Peyer's patch (tissue), 4 donors: ENCODE measurements around the gene KAT5. TPM values are rescaled to one million over a fixed set of nuclear protein-coding genes. Genes with fewer than 3 reads are reported as not detected.

Experiments used
- DNase-seq, 3 donors: peaks; one replicate each; pipeline ENCODE4 v3.0.0-alpha.2; 2017 to 2019
- H3K27ac ChIP-seq, 4 donors: fragments of 200-600 bp; sonication (generic); one replicate each; pipeline ENCODE4 v1.5.1; 2016 to 2019
- H3K27me3 ChIP-seq, 2 donors: fragments of 200-600 bp; sonication (generic); one replicate each; pipeline ENCODE4 v1.5.1; 2019
- H3K36me3 ChIP-seq, 3 donors: fragments of 200-600 bp; sonication (generic); one replicate each; pipeline ENCODE4 v1.5.1; 2016 to 2019
- H3K4me1 ChIP-seq, 4 donors: fragments of 200-600 bp; sonication (generic); one replicate each; pipeline ENCODE4 v1.5.1; 2016 to 2019
- H3K4me3 ChIP-seq, 4 donors: fragments of 200-600 bp; sonication (generic); 1 replicate in 3 of 4; 2 replicates in 1 of 4; pipeline ENCODE4 v1.5.1; 2016 to 2019; ENCODE audit warnings: mild to moderate bottlenecking in 1 of 4
- H3K9me3 ChIP-seq, 4 donors: fragments of 200-600 bp; sonication (generic); one replicate each; pipeline ENCODE4 v1.5.1; 2016 to 2019; ENCODE audit warnings: mild to moderate bottlenecking in 1 of 4
- POLR2A ChIP-seq, 2 donors: fragments of 450-650 bp; IDR thresholded peaks; one replicate each; pipeline ENCODE4 v1.5.1; 2017; ENCODE audit warnings: antibody characterized with exemption in 2 of 2, mild to moderate bottlenecking in 2 of 2, moderate library complexity in 2 of 2
- total RNA-seq, 4 donors: library from RNA; depleted of rRNA; stranded (reverse); fragments of >200 nt; gene quantifications; one replicate each; pipeline ENCODE4 v1.1.0, GENCODE V29; 2016
- TF ChIP-seq, protein P1 (sequence below), 6 experiments: fragments of 450-650 bp in 4 of 6; fragments of 200-600 bp in 2 of 6; sonication (generic) in 1 of 6; IDR thresholded peaks; one replicate each; pipeline ENCODE4 v1.5.1; 2017 to 2019; ENCODE audit warnings: antibody characterized with exemption in 6 of 6, mild to moderate bottlenecking in 3 of 6, moderate library complexity in 1 of 6

KAT5 gene
- total RNA-seq, 4 donors from 2014 or later, result 55.9 to 137 (median 80.3) TPM

DNA sequence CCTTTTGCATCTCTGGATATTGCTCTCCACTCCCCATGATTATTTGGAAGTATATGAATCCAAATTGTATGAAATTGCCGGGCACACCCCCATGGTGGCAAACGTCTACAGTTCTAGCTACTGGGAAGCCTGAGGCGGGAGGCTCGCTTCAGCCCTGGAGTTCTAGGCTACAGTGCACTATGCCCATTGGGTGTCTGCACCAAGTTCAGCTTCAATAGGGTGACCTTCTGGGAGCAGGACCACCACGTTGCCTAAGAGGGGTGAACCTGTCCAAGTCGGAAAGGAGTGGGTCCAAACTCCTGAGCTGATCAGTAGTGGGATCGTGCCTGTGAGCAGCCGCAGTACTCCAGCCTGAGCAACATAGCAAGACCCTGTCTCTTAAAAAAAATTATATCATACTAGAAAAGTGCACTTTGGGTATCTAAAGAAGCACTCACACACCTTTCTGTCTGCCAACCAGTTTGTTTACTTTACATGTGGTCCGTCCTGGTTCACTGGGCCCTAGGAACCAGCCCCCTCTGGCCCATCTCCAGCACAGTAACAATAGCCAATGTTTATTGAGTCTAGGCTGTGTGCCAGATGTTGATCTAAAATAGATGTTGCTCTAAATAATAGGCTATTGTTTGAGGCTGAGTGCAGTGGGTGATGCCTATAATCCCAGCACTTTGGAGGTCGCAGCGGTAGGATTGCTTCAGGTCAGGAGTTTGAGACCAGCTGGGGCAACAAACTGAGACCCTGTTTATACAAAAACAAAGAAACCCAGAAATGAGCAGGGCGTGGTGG is 16.4 kb upstream of the KAT5 start:
- no peaks in the 10 kb centered on the region for H3K9me3 ChIP-seq
- no peak for TF ChIP-seq POLR2A (IDR thresholded peaks at IDR 0.05)
- TF ChIP-seq, protein P1, sequence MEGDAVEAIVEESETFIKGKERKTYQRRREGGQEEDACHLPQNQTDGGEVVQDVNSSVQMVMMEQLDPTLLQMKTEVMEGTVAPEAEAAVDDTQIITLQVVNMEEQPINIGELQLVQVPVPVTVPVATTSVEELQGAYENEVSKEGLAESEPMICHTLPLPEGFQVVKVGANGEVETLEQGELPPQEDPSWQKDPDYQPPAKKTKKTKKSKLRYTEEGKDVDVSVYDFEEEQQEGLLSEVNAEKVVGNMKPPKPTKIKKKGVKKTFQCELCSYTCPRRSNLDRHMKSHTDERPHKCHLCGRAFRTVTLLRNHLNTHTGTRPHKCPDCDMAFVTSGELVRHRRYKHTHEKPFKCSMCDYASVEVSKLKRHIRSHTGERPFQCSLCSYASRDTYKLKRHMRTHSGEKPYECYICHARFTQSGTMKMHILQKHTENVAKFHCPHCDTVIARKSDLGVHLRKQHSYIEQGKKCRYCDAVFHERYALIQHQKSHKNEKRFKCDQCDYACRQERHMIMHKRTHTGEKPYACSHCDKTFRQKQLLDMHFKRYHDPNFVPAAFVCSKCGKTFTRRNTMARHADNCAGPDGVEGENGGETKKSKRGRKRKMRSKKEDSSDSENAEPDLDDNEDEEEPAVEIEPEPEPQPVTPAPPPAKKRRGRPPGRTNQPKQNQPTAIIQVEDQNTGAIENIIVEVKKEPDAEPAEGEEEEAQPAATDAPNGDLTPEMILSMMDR (IDR thresholded peaks at IDR 0.05), result no peak
- no peak overlapping the region for H3K4me3 ChIP-seq
- no peak for DNase-seq
- no peaks in the 10 kb centered on the region for H3K27me3 ChIP-seq
- no peaks in the 10 kb centered on the region for H3K4me1 ChIP-seq
- no peak overlapping the region for H3K27ac ChIP-seq
- H3K36me3 ChIP-seq, result no peaks in the 10 kb centered on the region

DNA sequence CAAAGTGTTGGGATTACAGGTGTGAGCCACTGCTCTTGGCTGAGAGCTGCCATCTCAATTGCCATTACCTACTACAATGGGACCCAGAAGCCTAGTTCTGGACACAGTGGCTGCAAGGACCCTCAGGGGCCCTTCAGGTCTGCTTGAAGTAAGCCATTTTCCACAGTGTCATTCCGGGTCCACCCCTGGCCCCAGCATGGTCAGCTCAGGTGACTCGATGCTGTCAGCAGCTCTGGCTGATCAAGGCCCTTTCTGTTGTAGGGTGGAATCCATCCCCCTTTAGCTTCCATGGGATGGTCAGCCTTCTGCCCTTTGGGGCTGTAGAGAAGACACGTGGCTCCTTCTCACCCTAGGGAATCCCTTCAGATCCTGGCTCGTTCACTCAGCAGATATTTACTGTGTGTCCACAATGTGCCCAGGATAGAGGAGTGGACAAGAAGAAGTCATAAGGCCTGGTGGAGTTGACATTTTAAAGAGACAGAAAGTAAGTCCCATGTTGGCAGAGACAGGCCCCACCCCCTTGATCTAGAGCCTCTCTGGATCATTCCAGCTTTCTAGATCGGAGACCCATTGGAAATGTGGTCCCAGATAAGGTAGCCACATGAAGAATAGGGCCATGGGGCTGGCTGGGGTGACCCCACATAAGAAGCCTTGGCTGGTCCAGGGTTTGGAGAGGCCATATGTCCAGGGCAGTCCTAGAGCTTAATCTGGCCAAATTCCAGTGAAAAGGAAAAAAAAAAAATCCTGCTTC is 15.1 kb upstream of the KAT5 start:
- Histone ChIP-seq H3K4me3 (no peak overlapping the region), H3K4me1 (no peaks in the 10 kb centered on the region), H3K9me3 (no peaks in the 10 kb centered on the region), H3K27ac (no peak overlapping the region), H3K27me3 (no peaks in the 10 kb centered on the region), H3K36me3 (no peaks in the 10 kb centered on the region)
- TF ChIP-seq, protein P1 (IDR thresholded peaks at IDR 0.05), result no peak
- no peak for TF ChIP-seq POLR2A (IDR thresholded peaks at IDR 0.05)
- no peak for DNase-seq

DNA sequence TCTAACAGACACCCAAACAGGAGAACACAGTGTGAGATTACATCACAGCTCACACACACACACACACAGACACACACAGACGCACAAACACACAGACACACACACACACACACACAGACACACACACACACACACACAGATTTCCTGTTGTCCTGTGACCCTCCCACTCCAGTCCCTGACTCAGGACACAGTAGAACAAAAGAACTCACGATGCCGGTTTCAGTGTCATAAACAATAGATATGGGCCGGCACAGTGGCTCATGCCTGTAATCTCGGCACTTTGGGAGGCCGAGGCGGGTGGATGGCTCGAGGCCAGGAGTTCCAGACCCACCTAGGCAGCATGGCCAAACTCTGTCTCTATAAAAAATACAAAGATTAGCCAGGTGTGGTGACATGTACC is 13.8 kb upstream of the KAT5 start:
- no peak overlapping the region for H3K27ac ChIP-seq
- no peaks in the 10 kb centered on the region for H3K27me3 ChIP-seq
- DNase-seq, result no peak
- TF ChIP-seq, protein P1 (IDR thresholded peaks at IDR 0.05), result no peak
- no peak for TF ChIP-seq POLR2A (IDR thresholded peaks at IDR 0.05)
- no peak overlapping the region for H3K4me3 ChIP-seq
- H3K4me1 ChIP-seq, result no peaks in the 10 kb centered on the region
- no peaks in the 10 kb centered on the region for H3K36me3 ChIP-seq
- no peaks in the 10 kb centered on the region for H3K9me3 ChIP-seq

DNA sequence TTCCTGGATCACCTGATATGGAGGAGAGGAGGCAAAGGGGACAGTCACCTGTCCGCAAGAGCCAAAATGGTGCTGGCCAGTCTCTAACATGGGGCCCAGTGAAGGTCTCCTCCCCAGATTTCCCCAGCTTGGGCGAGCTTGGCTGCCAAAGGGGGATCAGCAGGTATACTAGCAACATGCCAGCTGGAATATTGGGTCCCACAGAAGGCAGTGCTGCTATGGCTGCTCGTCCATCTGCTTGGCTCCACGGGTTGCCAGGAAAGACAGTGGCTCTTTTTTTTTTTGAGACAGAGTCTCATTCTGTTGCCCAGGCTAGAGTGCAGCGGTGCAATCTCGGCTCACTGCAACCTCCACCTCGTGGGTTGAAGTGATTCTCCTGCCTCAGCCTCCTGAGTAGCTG is 12.7 kb upstream of the KAT5 start:
- TF ChIP-seq, protein P1 (IDR thresholded peaks at IDR 0.05), result no peak
- TF ChIP-seq POLR2A (IDR thresholded peaks at IDR 0.05), result no peak
- H3K27me3 ChIP-seq, result no peaks in the 10 kb centered on the region
- no peaks in the 10 kb centered on the region for H3K36me3 ChIP-seq
- H3K4me1 ChIP-seq, result no peaks in the 10 kb centered on the region
- no peak overlapping the region for H3K27ac ChIP-seq
- DNase-seq, result no peak
- no peaks in the 10 kb centered on the region for H3K9me3 ChIP-seq
- no peak overlapping the region for H3K4me3 ChIP-seq

DNA sequence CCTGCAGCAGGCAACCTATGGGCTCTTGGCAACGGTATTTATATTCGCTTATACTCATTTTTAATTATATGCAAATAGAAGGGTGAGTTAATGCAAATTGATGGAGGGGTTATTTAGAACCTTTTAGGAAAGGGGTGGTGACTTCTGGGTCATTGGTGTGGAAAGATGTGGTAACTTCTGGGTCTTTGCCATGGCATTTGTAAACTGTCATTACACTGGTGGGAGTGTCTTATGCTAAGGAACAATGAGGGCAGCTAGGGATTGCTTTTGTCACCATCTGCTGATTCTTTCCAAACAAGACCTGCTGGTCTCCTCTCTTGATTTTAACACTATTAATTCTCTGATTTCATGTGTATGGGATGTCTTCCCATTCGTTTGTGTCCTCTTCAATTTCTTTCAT is 11.7 kb upstream of the KAT5 start:
- no peaks in the 10 kb centered on the region for H3K4me1 ChIP-seq
- no peaks in the 10 kb centered on the region for H3K9me3 ChIP-seq
- DNase-seq, result no peak
- TF ChIP-seq, protein P1 (IDR thresholded peaks at IDR 0.05), result no peak
- TF ChIP-seq POLR2A (IDR thresholded peaks at IDR 0.05), result no peak
- no peak overlapping the region for H3K4me3 ChIP-seq
- no peak overlapping the region for H3K27ac ChIP-seq
- H3K27me3 ChIP-seq, result no peaks in the 10 kb centered on the region
- no peaks in the 10 kb centered on the region for H3K36me3 ChIP-seq
